ENCODE measurements around the gene ABRACL. TPM values are rescaled to one million over a fixed set of nuclear protein-coding genes. Genes with fewer than 3 reads are reported as not detected.

ABRACL gene
- total and polyA plus RNA-seq, 2 of the 4 experiments (the other 2 are of a cell fraction) = 16.0 to 27.9 TPM

DNA sequence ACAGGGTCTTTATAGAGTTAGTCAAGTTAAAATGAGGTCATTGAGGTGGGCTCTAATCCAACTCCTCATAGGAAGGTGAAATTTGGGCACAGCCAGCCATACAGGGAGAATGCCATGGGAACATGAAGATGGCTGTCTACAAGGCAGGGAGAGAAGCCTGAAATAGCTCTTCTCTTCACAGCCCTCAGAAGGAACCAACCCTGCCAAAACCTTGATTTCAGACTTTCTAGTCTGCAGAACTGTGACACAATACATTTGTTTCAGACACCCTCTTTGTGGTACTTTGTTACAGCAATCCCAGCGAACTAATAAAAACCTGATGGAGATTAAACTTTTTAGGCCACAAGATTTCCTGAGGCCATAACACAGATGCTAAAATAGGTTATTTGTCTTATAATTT is 63.3 kb downstream of the ABRACL start:
- in situ Hi-C loops (cut with MboI; ENCODE audit: low sequenced_read_pairs) = no loop called here
- Histone ChIP-seq H3K4me1 (ENCODE audit: control insufficient read depth, insufficient read depth, low read length) (no peaks in the 10 kb centered on the region), H3K79me1 (ENCODE audit: low read depth in 1 of 2, low read length in 2 of 2) (no peaks in the 10 kb centered on the region), H3K9me1 (ENCODE audit: insufficient read depth, low read length) (no peaks in the 10 kb centered on the region), H2AK5ac (ENCODE audit: low read depth, low read length) (no peak overlapping the region), H4K8ac (ENCODE audit: low read depth in 2 of 2, low read length in 2 of 2) (no peak overlapping the region), H3K23ac (ENCODE audit: low read depth, low read length) (no peak overlapping the region), H4K5ac (ENCODE audit: low read depth, low read length) (no peak overlapping the region), H3K4me3 (ENCODE audit: insufficient read depth, low read depth, low read length) (no peak overlapping the region), H3K9ac (ENCODE audit: low read depth, low read length) (no peak overlapping the region), H2AFZ (replicated peaks; ENCODE audit: low read length, poor library complexity) (no peak overlapping the region), H4K20me1 (ENCODE audit: insufficient read depth, low read length) (no peaks in the 10 kb centered on the region), H3K56ac (ENCODE audit: extremely low read depth, insufficient read depth, low read length) (no peak overlapping the region), H2AK9ac (replicated peaks; ENCODE audit: low read depth, low read length, poor library complexity) (no peak overlapping the region), H2BK20ac (ENCODE audit: low read depth, low read length) (no peak overlapping the region), H3K27ac (ENCODE audit: insufficient read depth, low read length) (no peak overlapping the region), H3K18ac (ENCODE audit: low read depth, low read length) (no peak overlapping the region), H2BK5ac (ENCODE audit: low read depth, low read length, poor library complexity, severe bottlenecking) (no peak overlapping the region), H2BK15ac (ENCODE audit: low read depth, low read length) (no peak overlapping the region), H2BK120ac (ENCODE audit: low read depth, low read length) (no peak overlapping the region), H3K36me3 (ENCODE audit: control insufficient read depth, insufficient read depth, low read length) (no peaks in the 10 kb centered on the region), H3K4ac (ENCODE audit: low read depth, low read length) (no peak overlapping the region), H3K27me3 (ENCODE audit: control insufficient read depth, insufficient read depth, low read length) (peaks cover 2% of the 10 kb centered on the region), H3K14ac (replicated peaks; ENCODE audit: low read depth, low read length) (no peak overlapping the region), H3K9me3 (ENCODE audit: control insufficient read depth, insufficient read depth, low read length) (no peaks in the 10 kb centered on the region), H4K91ac (ENCODE audit: insufficient read depth, low read depth, low read length) (no peak overlapping the region), H3K4me2 (ENCODE audit: low read depth, low read length) (no peak overlapping the region)
- POLR2A ChIA-PET (ENCODE audit: unreplicated experiment) = no interaction called here
- no TSS peak for BruUV-seq (replicated peaks)
- CTCF ChIA-PET = no interaction called here
- DNase-seq (no peak), ATAC-seq (ENCODE audit: low read depth) (no peak)
- dilution Hi-C loops (cut with HindIII; ENCODE audit: low sequenced_read_pairs, unreplicated experiment) = no loop called here
- TF ChIP-seq BHLHE40 (IDR thresholded peaks at IDR 0.05; ENCODE audit: low read depth, low read length) (no peak), FOS (IDR thresholded peaks at IDR 0.05; ENCODE audit: low read depth, low read length) (no peak), RFX5 (IDR thresholded peaks at IDR 0.05; ENCODE audit: low read depth, low read length) (no peak), MAFK (IDR thresholded peaks at IDR 0.05; ENCODE audit: low read depth, low read length) (no peak), MAZ (IDR thresholded peaks at IDR 0.05; ENCODE audit: borderline replicate concordance, low read depth, low read length) (no peak), POLR2A (IDR thresholded peaks at IDR 0.05; ENCODE audit: low read depth, low read length) (no peak), SMC3 (IDR thresholded peaks at IDR 0.05; ENCODE audit: low read depth, low read length) (no peak), RAD21 (IDR thresholded peaks at IDR 0.05; ENCODE audit: low read length) (no peak), CEBPB (IDR thresholded peaks at IDR 0.05; ENCODE audit: low read depth, low read length) (no peak), CHD1 (IDR thresholded peaks at IDR 0.05; ENCODE audit: low read depth, low read length) (no peak)
- TF ChIP-seq, protein P1, sequence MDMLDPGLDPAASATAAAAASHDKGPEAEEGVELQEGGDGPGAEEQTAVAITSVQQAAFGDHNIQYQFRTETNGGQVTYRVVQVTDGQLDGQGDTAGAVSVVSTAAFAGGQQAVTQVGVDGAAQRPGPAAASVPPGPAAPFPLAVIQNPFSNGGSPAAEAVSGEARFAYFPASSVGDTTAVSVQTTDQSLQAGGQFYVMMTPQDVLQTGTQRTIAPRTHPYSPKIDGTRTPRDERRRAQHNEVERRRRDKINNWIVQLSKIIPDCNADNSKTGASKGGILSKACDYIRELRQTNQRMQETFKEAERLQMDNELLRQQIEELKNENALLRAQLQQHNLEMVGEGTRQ (IDR thresholded peaks at IDR 0.05; ENCODE audit: low read depth, low read length) = no peak
- TF ChIP-seq, protein P2, sequence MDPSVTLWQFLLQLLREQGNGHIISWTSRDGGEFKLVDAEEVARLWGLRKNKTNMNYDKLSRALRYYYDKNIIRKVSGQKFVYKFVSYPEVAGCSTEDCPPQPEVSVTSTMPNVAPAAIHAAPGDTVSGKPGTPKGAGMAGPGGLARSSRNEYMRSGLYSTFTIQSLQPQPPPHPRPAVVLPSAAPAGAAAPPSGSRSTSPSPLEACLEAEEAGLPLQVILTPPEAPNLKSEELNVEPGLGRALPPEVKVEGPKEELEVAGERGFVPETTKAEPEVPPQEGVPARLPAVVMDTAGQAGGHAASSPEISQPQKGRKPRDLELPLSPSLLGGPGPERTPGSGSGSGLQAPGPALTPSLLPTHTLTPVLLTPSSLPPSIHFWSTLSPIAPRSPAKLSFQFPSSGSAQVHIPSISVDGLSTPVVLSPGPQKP (IDR thresholded peaks at IDR 0.05; ENCODE audit: borderline replicate concordance, low read depth, low read length) = no peak
- WGBS, 2 experiments (ENCODE audit: extremely low coverage in 2 of 2, insufficient read length in 1 of 2) = 67% methylated on average over 1 of the region's 1 CpG; no CpG with 5 or more reads in 1 of the 2 experiments
- intact Hi-C loops (cut with micrococcal nuclease) = no loop called here

Data from IMR-90 (cell line).